K562 (cell line): ENCODE results near the gene SLC7A11. TPM values are rescaled to one million over a fixed set of nuclear protein-coding genes. Genes with fewer than 3 reads are reported as not detected.

Source experiments
- ATAC-seq: fragments of 200-7000 bp; cut with Tn5 transposase; 3 replicates; pipeline ENCODE4 v1.9.1; 2020; ENCODE audit warnings: moderate library complexity
- BruUV-seq: library from RNA; stranded (reverse); fragments of 400-500 nt; replicated peaks from 2 replicates; lab custom pipeline; 2021; lab: Mats Ljungman, UMichigan
- CTCF ChIA-PET: fragments of 300-600 bp; formaldehyde crosslinking; extraction: SDS; loops from one replicate; lab custom pipeline; 2021; ENCODE audit warnings: low intra/inter-chr PET ratio; lab: Yijun Ruan, JAX
- POLR2A ChIA-PET: fragments of 300-600, 350-650 bp; sonication (Branson Sonifier 250); formaldehyde crosslinking; extraction: SDS; loops from one replicate; lab custom pipeline; 2021; ENCODE audit warnings: antibody characterized with exemption, inconsistent platforms; lab: Yijun Ruan, JAX
- DNase-seq, 4 experiments: peaks; one replicate each; pipeline versions ENCODE4 v3.0.0 to v3.0.0-alpha.2; 2011 to 2018; ENCODE audit warnings: low spot score in 3 of 4, mixed read lengths in 3 of 4; ENCODE audit errors: extremely low read depth in 1 of 4
- FAIRE-seq: peaks from 2 replicates; lab custom pipeline; 2011; peaks lifted over from hg19 to GRCh38; lab: Jason Lieb, UNC
- H2AFZ ChIP-seq: 2 replicates; pipeline ENCODE4 v1.6.0; 2011; ENCODE audit warnings: low read depth, low read length, control low read depth, inconsistent platforms
- H3K27ac ChIP-seq: fragments of 200-600 bp; 3 replicates; pipeline ENCODE4 v1.8.0; 2011; ENCODE audit warnings: low read depth, mild to moderate bottlenecking, control low read depth, inconsistent platforms, low read length, moderate library complexity, mixed read lengths; ENCODE audit errors: extremely low read depth
- H3K27me3 ChIP-seq, 2 experiments: fragments of 300-600 bp in 1 of 2; 2 replicates in 1 of 2; 3 replicates in 1 of 2; pipeline versions ENCODE4 v1.6.0 to v1.8.0; 2011; ENCODE audit warnings: inconsistent platforms in 2 of 2, low read length in 2 of 2, mild to moderate bottlenecking in 1 of 2, mixed read lengths in 1 of 2, moderate library complexity in 1 of 2; ENCODE audit not compliant: control insufficient read depth in 2 of 2, insufficient read depth in 2 of 2
- H3K36me3 ChIP-seq: fragments of 300-600 bp; 3 replicates; pipeline ENCODE4 v1.8.0; 2011; ENCODE audit warnings: mild to moderate bottlenecking, low read length, inconsistent platforms; ENCODE audit not compliant: control insufficient read depth, insufficient read depth
- H3K4me1 ChIP-seq, 2 experiments: fragments of 200-600 bp in 1 of 2; replicated peaks in 1 of 2; 2 replicates in 1 of 2; 3 replicates in 1 of 2; pipeline versions ENCODE4 v1.5.1 to v1.8.0; 2011; ENCODE audit warnings: inconsistent platforms in 2 of 2, low read length in 2 of 2, mild to moderate bottlenecking in 1 of 2, mixed read lengths in 1 of 2, moderate library complexity in 1 of 2; ENCODE audit not compliant: control insufficient read depth in 2 of 2, insufficient read depth in 2 of 2
- H3K4me2 ChIP-seq: 2 replicates; pipeline ENCODE4 v1.6.1; 2011; ENCODE audit warnings: low read length, control low read depth, inconsistent platforms, mixed read lengths; ENCODE audit not compliant: insufficient read depth
- H3K4me3 ChIP-seq: fragments of 200-600 bp; sonication (generic), shearing (Covaris generic); 2 replicates; pipeline ENCODE4 v1.5.1; 2016; ENCODE audit warnings: control low read depth, inconsistent platforms
- H3K79me2 ChIP-seq: fragments of 200-600 bp; 3 replicates; pipeline ENCODE4 v1.8.0; 2011; ENCODE audit warnings: low read length, inconsistent platforms; ENCODE audit not compliant: control insufficient read depth, insufficient read depth
- H3K9ac ChIP-seq, 2 experiments: 2 replicates each; pipeline versions ENCODE4 v1.6.0 to v1.6.1; 2011; ENCODE audit warnings: low read depth in 2 of 2, low read length in 2 of 2, control low read depth in 1 of 2, inconsistent platforms in 1 of 2, mild to moderate bottlenecking in 1 of 2, mixed read lengths in 1 of 2; ENCODE audit not compliant: insufficient read depth in 1 of 2
- H3K9me1 ChIP-seq: one replicate; pipeline ENCODE4 v1.6.0; 2011; ENCODE audit warnings: inconsistent platforms, mild to moderate bottlenecking, low read length, moderate library complexity; ENCODE audit not compliant: control insufficient read depth, insufficient read depth
- H3K9me3 ChIP-seq: replicated peaks from 2 replicates; pipeline ENCODE4 v1.5.1; 2011; ENCODE audit warnings: low read depth, low read length, inconsistent platforms; ENCODE audit not compliant: control insufficient read depth, insufficient read depth
- H4K20me1 ChIP-seq: replicated peaks from 2 replicates; pipeline ENCODE4 v1.6.1; 2011; ENCODE audit warnings: low read length, inconsistent platforms, mixed read lengths; ENCODE audit not compliant: control insufficient read depth, insufficient read depth
- E2F4 ChIP-seq: sonication (generic); formaldehyde crosslinking; IDR thresholded peaks from 2 replicates; pipeline ENCODE4 v1.8.0; 2022; ENCODE audit warnings: mild to moderate bottlenecking, low read depth, missing genetic modification reagents
- ETV5 ChIP-seq: sonication (generic); formaldehyde crosslinking; IDR thresholded peaks from 2 replicates; pipeline ENCODE4 v1.4.0; 2020; ENCODE audit warnings: low read depth, mild to moderate bottlenecking, missing genetic modification reagents
- NR2C1 ChIP-seq, 2 experiments: fragments of 450-650 bp; IDR thresholded peaks; 2 replicates each; pipeline ENCODE4 v1.6.1; 2017; ENCODE audit warnings: mild to moderate bottlenecking in 2 of 2, antibody characterized with exemption in 1 of 2, inconsistent platforms in 1 of 2, missing compliant biosample characterization in 1 of 2, missing genetic modification characterization in 1 of 2
- U2AF2 ChIP-seq: fragments of 200-400 bp; formaldehyde crosslinking; optimal IDR thresholded peaks from 2 replicates; pipeline ENCODE3; 2017; ENCODE audit warnings: low read depth, mild to moderate bottlenecking, low read length
- ZNF77 ChIP-seq: fragments of 250-450 bp; sonication (Bioruptor Pico); IDR thresholded peaks from 2 replicates; pipeline ENCODE4 v1.5.0; 2020
- WGBS: fragments of 100-300 bp; shearing (Covaris generic); methylation state at CpG from one replicate; pipeline ENCODE4 v1.1.6; 2016; ENCODE audit warnings: low coverage, mixed read lengths; ENCODE audit not compliant: insufficient coverage; ENCODE audit errors: missing lambda C conversion rate; 5-methylcytosine and 5-hydroxymethylcytosine counted together
- in situ Hi-C: fragments of 300-500 bp; cut with MboI; formaldehyde crosslinking; loops from 4 replicates; pipeline ENCODE4 v1.15.0; 2018; ENCODE audit warnings: inconsistent platforms, mixed read lengths
- intact Hi-C: fragments of 100-400 bp; cut with micrococcal nuclease; formaldehyde crosslinking; loops from 2 replicates; pipeline ENCODE4 v1.14.2; 2022
- polyA plus RNA-seq, 8 experiments: library from polyadenylated mRNA; depleted of rRNA in 4 of 8; stranded (reverse) in 5 of 8; unstranded in 3 of 8; fragments of >200 nt; fragmentation: Nextera tagmentation in 2 of 8; fragmentation: Illumina TruSeq in 1 of 8; extraction: Ambion mirVana in 2 of 8; extraction: Trizol in 1 of 8; gene quantifications; 2 replicates each; pipeline versions ENCODE4 v1.2.1 to v1.2.3, GENCODE V29; 2011 to 2014; ENCODE audit warnings: inconsistent platforms in 1 of 8, missing spikeins in 1 of 8
- total RNA-seq, 7 experiments: library from RNA; depleted of rRNA in 6 of 7; stranded (reverse); fragments of >200 nt in 6 of 7; fragmentation: Illumina TruSeq in 2 of 7; extraction: Trizol in 2 of 7; gene quantifications; 2 replicates each; pipeline versions ENCODE4 v1.2.1 to v1.2.3, GENCODE V29; 2011 to 2021; ENCODE audit warnings: low replicate concordance in 1 of 7
- TF ChIP-seq, protein P1 (sequence below), 2 experiments: fragments of 450-650 bp in 1 of 2; sonication (generic) in 1 of 2; formaldehyde crosslinking in 1 of 2; IDR thresholded peaks in 1 of 2; conservative IDR thresholded peaks in 1 of 2; 2 replicates each; pipeline versions ENCODE4 v1.6.1 to v1.8.1; 2016 to 2023; ENCODE audit warnings: mild to moderate bottlenecking in 2 of 2, moderate library complexity in 2 of 2, inconsistent platforms in 1 of 2, missing genetic modification reagents in 1 of 2

SLC7A11 gene
- total and polyA plus RNA-seq, 9 of the 15 experiments (the other 6 are each of a cell fraction or from before 2014, with no cell fraction given) = 4.5 to 26.1 (median 13.5) TPM

DNA sequence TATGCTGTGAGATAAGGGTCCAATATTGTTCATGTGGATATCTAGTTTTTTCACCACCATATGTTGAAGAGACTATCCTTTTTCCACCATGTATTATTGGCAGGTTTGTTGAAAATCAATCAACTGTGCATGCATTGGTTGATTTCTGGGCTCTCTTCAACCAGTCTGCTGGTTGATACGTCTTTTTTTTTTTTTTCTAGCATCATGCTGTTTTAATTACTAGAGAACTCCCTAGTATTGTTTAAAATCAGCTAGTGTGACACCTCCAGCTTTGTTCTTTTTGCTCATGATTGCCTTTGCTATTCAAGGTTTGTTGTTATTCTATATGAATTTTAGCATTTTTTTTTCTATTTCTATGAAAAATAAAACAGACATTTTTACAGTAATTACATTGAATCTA, 123.9 kb downstream of the SLC7A11 start:
- Histone ChIP-seq H2AFZ (no peak overlapping the region), H3K27me3 (no peaks in the 10 kb centered on the region), H3K9me3 (no peaks in the 10 kb centered on the region; the same call in 1 of the 2 replicates), H3K79me2 (no peaks in the 10 kb centered on the region), H3K4me3 (no peak overlapping the region), H4K20me1 (no peaks in the 10 kb centered on the region), H3K36me3 (no peaks in the 10 kb centered on the region), H3K4me1 (no peaks in the 10 kb centered on the region), H3K9me1 (no peaks in the 10 kb centered on the region), H3K27ac (no peak overlapping the region), H3K4me2 (no peak overlapping the region)
- in situ Hi-C loops = no loop called here
- ChIA-PET CTCF (no interaction called here), POLR2A (no interaction called here)
- DNase-seq = no peak
- ATAC-seq = no peak
- BruUV-seq = no TSS peak
- no peak for FAIRE-seq
- intact Hi-C loops = no loop called here
- TF ChIP-seq ZNF77 (CRISPR knock-in tag) (no peak), NR2C1 (IDR thresholded peaks at IDR 0.05) (no peak), NR2C1 (tag; IDR thresholded peaks at IDR 0.05) (no peak), ETV5 (CRISPR knock-in tag) (no peak), E2F4 (CRISPR knock-in tag) (no peak), U2AF2 (no peak)
- TF ChIP-seq, protein P1, sequence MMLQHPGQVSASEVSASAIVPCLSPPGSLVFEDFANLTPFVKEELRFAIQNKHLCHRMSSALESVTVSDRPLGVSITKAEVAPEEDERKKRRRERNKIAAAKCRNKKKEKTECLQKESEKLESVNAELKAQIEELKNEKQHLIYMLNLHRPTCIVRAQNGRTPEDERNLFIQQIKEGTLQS (IDR thresholded peaks at IDR 0.05) = no peak
- TF ChIP-seq, protein P1 (CRISPR knock-in tag; conservative IDR thresholded peaks at IDR 0.05) = no peak
- TF ChIP-seq, all 486 proteins: peak for 0
- no CpG with 5 or more reads among the region's 1 CpG for whole genome bisulfite sequencing
- H3K9ac ChIP-seq = no peak overlapping the region
